Uterus (tissue), 4 donors: ENCODE measurements around the gene BTK. TPM values are rescaled to one million over a fixed set of nuclear protein-coding genes. Genes with fewer than 3 reads are reported as not detected.
A peak's percentile ranks its signal among the peaks of the same experiment; 100 is the strongest.

Experiments
- DNase-seq, 2 donors: peaks; one replicate each; pipeline ENCODE4 v3.0.0-alpha.2; 2019 to 2020
- H3K27ac ChIP-seq, 2 donors: fragments of 200-600 bp; sonication (generic); 1 replicate in 1 of 2; 2 replicates in 1 of 2; pipeline ENCODE4 v1.5.1; 2016 to 2018
- H3K27me3 ChIP-seq, 2 donors: fragments of 200-600 bp; sonication (generic); one replicate each; pipeline ENCODE4 v1.5.1; 2018 to 2019; ENCODE audit warnings: control low read depth in 1 of 2
- H3K36me3 ChIP-seq, 2 donors: fragments of 200-600 bp; sonication (generic); one replicate each; pipeline ENCODE4 v1.5.1; 2019; ENCODE audit warnings: control low read depth in 1 of 2
- H3K4me1 ChIP-seq, 2 donors: fragments of 200-600 bp; sonication (generic); one replicate each; pipeline ENCODE4 v1.5.1; 2018 to 2019; ENCODE audit warnings: control low read depth in 1 of 2
- H3K4me3 ChIP-seq, 2 donors: fragments of 200-600 bp; sonication (generic); 1 replicate in 1 of 2; 2 replicates in 1 of 2; pipeline ENCODE4 v1.5.1; 2018 to 2019; ENCODE audit warnings: mild to moderate bottlenecking in 1 of 2
- H3K9me3 ChIP-seq, 2 donors: fragments of 200-600 bp; sonication (generic); one replicate each; pipeline ENCODE4 v1.5.1; 2019; ENCODE audit warnings: control low read depth in 1 of 2
- CTCF ChIP-seq, 4 experiments: fragments of 200-600 bp in 2 of 4; fragments of 450-650 bp in 2 of 4; sonication (generic) in 2 of 4; IDR thresholded peaks; one replicate each; pipeline ENCODE4 v1.5.1; 2016 to 2019; ENCODE audit warnings: antibody characterized with exemption in 4 of 4, mild to moderate bottlenecking in 2 of 4, moderate library complexity in 1 of 4
- POLR2A ChIP-seq, 2 donors: fragments of 450-650 bp; IDR thresholded peaks; one replicate each; pipeline ENCODE4 v1.6.1; 2016; ENCODE audit warnings: antibody characterized with exemption in 2 of 2, mild to moderate bottlenecking in 1 of 2, moderate library complexity in 1 of 2
- intact Hi-C: fragments of 100-400 bp; cut with DNase I; formaldehyde crosslinking; loops from one replicate; pipeline ENCODE4 v1.15.1; 2023; ENCODE audit warnings: low total_unique reads
- total RNA-seq, 4 donors: library from RNA; depleted of rRNA in 3 of 4; stranded (reverse); fragments of >200 nt in 3 of 4; gene quantifications; one replicate each; pipeline versions ENCODE4 v1.1.0 to v1.2.4, GENCODE V29; 2014 to 2023
- donor health status: DM: yes; HTN: yes; CAD: no.

BTK gene
- 1 to 10 TPM; 1.2 to 5.9 (median 2.5) TPM for total RNA-seq

GRCh38 chrX:101385795-101386541 is at the start of gene BTK:
Gene BTK (minus strand): TSS chrX:101386191. CDS start chrX:101375284, 10,907 bp downstream.
- H3K27ac ChIP-seq: no peak within 1 kb of the TSS
- no peaks in the 10 kb centered on the region for H3K27me3 ChIP-seq
- no peaks in the 10 kb centered on the region for H3K4me1 ChIP-seq
- DNase-seq: no peak
- no peak within 1 kb of the TSS for H3K4me3 ChIP-seq
- intact Hi-C loops: no loop called here
- no peak for TF ChIP-seq POLR2A (IDR thresholded peaks at IDR 0.05)
- no peak for TF ChIP-seq CTCF (IDR thresholded peaks at IDR 0.05)
- no peaks in the 10 kb centered on the region for H3K36me3 ChIP-seq
- no peaks in the 10 kb centered on the region for H3K9me3 ChIP-seq

- TF ChIP-seq POLR2A (IDR thresholded peaks at IDR 0.05) (no peak), CTCF (IDR thresholded peaks at IDR 0.05) (no peak)
- H3K27ac ChIP-seq: no peak overlapping the region
Observed at GRCh38 chrX:101430457-101431078, 44.6 kb upstream of the BTK start.

GRCh38 chrX:101429934-101430333 is 43.9 kb upstream of the BTK start:
- no peaks in the 10 kb centered on the region for H3K27me3 ChIP-seq
- H3K27ac ChIP-seq: no peak overlapping the region
- DNase-seq: no peak
- intact Hi-C loops: no loop called here
- H3K4me1 ChIP-seq: no peaks in the 10 kb centered on the region
- no peaks in the 10 kb centered on the region for H3K36me3 ChIP-seq
- TF ChIP-seq POLR2A (IDR thresholded peaks at IDR 0.05) (no peak), CTCF (IDR thresholded peaks at IDR 0.05) (no peak)
- no peak overlapping the region for H3K4me3 ChIP-seq
- no peaks in the 10 kb centered on the region for H3K9me3 ChIP-seq

More at GRCh38 chrX:101430457-101431078, 44.6 kb upstream of the BTK start:
- Histone ChIP-seq H3K4me3 (no peak overlapping the region), H3K27me3 (no peaks in the 10 kb centered on the region), H3K9me3 (no peaks in the 10 kb centered on the region), H3K4me1 (no peaks in the 10 kb centered on the region), H3K36me3 (no peaks in the 10 kb centered on the region)
- no peak for DNase-seq
- intact Hi-C loops: no loop called here

- H3K27ac ChIP-seq: no peak overlapping the region
- H3K4me1 ChIP-seq: no peaks in the 10 kb centered on the region
- no peaks in the 10 kb centered on the region for H3K9me3 ChIP-seq
- DNase-seq: no peak
- H3K36me3 ChIP-seq: no peaks in the 10 kb centered on the region
- intact Hi-C loops: no loop called here
- no peaks in the 10 kb centered on the region for H3K27me3 ChIP-seq
- no peak for TF ChIP-seq POLR2A (IDR thresholded peaks at IDR 0.05)
- TF ChIP-seq CTCF (IDR thresholded peaks at IDR 0.05): no peak
- H3K4me3 ChIP-seq: no peak overlapping the region
Observed at GRCh38 chrX:101427954-101428353, 42.0 kb upstream of the BTK start.

- no peaks in the 10 kb centered on the region for H3K36me3 ChIP-seq
- H3K9me3 ChIP-seq: no peaks in the 10 kb centered on the region
- no peak for DNase-seq
- peaks cover 0 to 4% of the 10 kb centered on the region in 2 donors for H3K4me1 ChIP-seq
- H3K4me3 ChIP-seq: no peak overlapping the region
- TF ChIP-seq CTCF (IDR thresholded peaks at IDR 0.05): no peak
- no peak for TF ChIP-seq POLR2A (IDR thresholded peaks at IDR 0.05)
- H3K27me3 ChIP-seq: no peaks in the 10 kb centered on the region
- intact Hi-C loops: no loop called here
- H3K27ac ChIP-seq: peak overlapping the region; percentile 94 to 96
Observed at GRCh38 chrX:101419489-101419888, 33.5 kb upstream of the BTK start.
